MM.1S (cell line): ENCODE measurements around the gene NELL2.

ENCODE experiments used
- DNase-seq: peaks from one replicate; pipeline ENCODE4 v3.0.0-alpha.2; 2015
- H2AFZ ChIP-seq: fragments of 300-600 bp; sonication (generic); 2 replicates; pipeline ENCODE4 v1.6.0; 2016; ENCODE audit warnings: antibody characterized with exemption, low read length
- H3F3A ChIP-seq: fragments of 300-600 bp; sonication (generic); 2 replicates; pipeline ENCODE4 v1.6.1; 2016; ENCODE audit warnings: mild to moderate bottlenecking, antibody characterized with exemption, low read length, moderate library complexity, mixed read lengths; ENCODE audit not compliant: insufficient read depth
- H3K27ac ChIP-seq: fragments of 300-600 bp; sonication (generic); 2 replicates; pipeline ENCODE4 v1.5.1; 2016; ENCODE audit warnings: mild to moderate bottlenecking, low read length
- H3K27me3 ChIP-seq: fragments of 300-600 bp; sonication (generic); replicated peaks from 2 replicates; pipeline ENCODE4 v1.6.0; 2016; ENCODE audit warnings: low read length; ENCODE audit not compliant: insufficient read depth
- H3K36me3 ChIP-seq: fragments of 300-600 bp; sonication (generic); replicated peaks from 2 replicates; pipeline ENCODE4 v1.6.1; 2016; ENCODE audit warnings: mild to moderate bottlenecking, low read length, mixed read lengths; ENCODE audit not compliant: insufficient read depth
- H3K4me1 ChIP-seq: fragments of 300-600 bp; sonication (generic); 2 replicates; pipeline ENCODE4 v1.6.1; 2016; ENCODE audit warnings: low read length, mixed read lengths
- H3K4me2 ChIP-seq: fragments of 300-600 bp; sonication (generic); 2 replicates; pipeline ENCODE4 v1.6.0; 2016; ENCODE audit warnings: low read depth, low read length
- H3K4me3 ChIP-seq: fragments of 300-600 bp; sonication (generic); 2 replicates; pipeline ENCODE4 v1.5.1; 2016; ENCODE audit warnings: low read length, mixed read lengths
- H3K79me2 ChIP-seq: fragments of 300-600 bp; sonication (generic); 2 replicates; pipeline ENCODE4 v1.6.1; 2016; ENCODE audit warnings: mixed run types, low read length, mixed read lengths
- H3K9ac ChIP-seq: fragments of 300-600 bp; sonication (generic); 2 replicates; pipeline ENCODE4 v1.6.1; 2016; ENCODE audit warnings: low read length, mixed read lengths
- H3K9me2 ChIP-seq: fragments of 300-600 bp; sonication (generic); replicated peaks from 2 replicates; pipeline ENCODE4 v1.6.1; 2016; ENCODE audit warnings: mild to moderate bottlenecking, low read length, mixed read lengths; ENCODE audit not compliant: insufficient read depth
- H3K9me3 ChIP-seq: fragments of 300-600 bp; sonication (generic); replicated peaks from 2 replicates; pipeline ENCODE4 v1.6.1; 2016; ENCODE audit warnings: mild to moderate bottlenecking, low read length, mixed read lengths; ENCODE audit not compliant: insufficient read depth
- H4K20me1 ChIP-seq: fragments of 300-600 bp; sonication (generic); 2 replicates; pipeline ENCODE4 v1.6.1; 2016; ENCODE audit warnings: mild to moderate bottlenecking, low read length, moderate library complexity, mixed read lengths; ENCODE audit not compliant: insufficient read depth
- EZH2 ChIP-seq: fragments of 300-600 bp; sonication (generic); optimal IDR thresholded peaks from 2 replicates; pipeline ENCODE3; 2017; ENCODE audit warnings: low read depth, mild to moderate bottlenecking, antibody characterized with exemption, low read length, mixed read lengths
- EZH2phosphoT487 ChIP-seq: fragments of 300-600 bp; sonication (generic); IDR thresholded peaks from 2 replicates; pipeline ENCODE4 v1.6.1; 2018; ENCODE audit warnings: antibody characterized with exemption, low read length
- TF ChIP-seq, protein P1 (sequence below): fragments of 300-600 bp; sonication (generic); IDR thresholded peaks from 2 replicates; pipeline ENCODE4 v1.5.1; 2016; ENCODE audit warnings: antibody characterized with exemption, low read length, mixed read lengths

The NELL2 gene

DNA sequence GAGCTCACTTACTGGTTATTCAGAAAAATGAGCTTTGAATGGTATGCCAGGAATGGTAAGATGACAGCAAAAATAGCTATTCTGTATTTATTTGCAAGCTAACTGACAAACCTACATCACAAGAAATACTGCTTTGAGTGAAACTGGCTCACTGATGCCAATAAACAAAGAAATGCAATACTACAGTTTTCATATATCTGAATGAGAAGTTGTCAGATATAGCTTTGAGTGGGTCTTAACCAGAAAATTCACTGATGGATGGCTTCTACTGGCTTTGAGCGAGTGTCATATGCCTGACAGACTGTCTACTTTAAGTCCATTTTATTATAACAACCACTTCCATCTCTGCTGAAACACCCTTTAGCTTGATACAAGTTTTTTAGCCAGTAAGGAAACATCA, 330.1 kb downstream of the NELL2 start:
- H3K9me2 ChIP-seq, result no peaks in the 10 kb centered on the region
- H3K36me3 ChIP-seq, result no peaks in the 10 kb centered on the region
- TF ChIP-seq, protein P1, sequence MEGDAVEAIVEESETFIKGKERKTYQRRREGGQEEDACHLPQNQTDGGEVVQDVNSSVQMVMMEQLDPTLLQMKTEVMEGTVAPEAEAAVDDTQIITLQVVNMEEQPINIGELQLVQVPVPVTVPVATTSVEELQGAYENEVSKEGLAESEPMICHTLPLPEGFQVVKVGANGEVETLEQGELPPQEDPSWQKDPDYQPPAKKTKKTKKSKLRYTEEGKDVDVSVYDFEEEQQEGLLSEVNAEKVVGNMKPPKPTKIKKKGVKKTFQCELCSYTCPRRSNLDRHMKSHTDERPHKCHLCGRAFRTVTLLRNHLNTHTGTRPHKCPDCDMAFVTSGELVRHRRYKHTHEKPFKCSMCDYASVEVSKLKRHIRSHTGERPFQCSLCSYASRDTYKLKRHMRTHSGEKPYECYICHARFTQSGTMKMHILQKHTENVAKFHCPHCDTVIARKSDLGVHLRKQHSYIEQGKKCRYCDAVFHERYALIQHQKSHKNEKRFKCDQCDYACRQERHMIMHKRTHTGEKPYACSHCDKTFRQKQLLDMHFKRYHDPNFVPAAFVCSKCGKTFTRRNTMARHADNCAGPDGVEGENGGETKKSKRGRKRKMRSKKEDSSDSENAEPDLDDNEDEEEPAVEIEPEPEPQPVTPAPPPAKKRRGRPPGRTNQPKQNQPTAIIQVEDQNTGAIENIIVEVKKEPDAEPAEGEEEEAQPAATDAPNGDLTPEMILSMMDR, result no peak
- TF ChIP-seq EZH2phosphoT487, result no peak
- no peak for TF ChIP-seq EZH2
- H3K4me2 ChIP-seq, result no peak overlapping the region
- H3K79me2 ChIP-seq, result no peaks in the 10 kb centered on the region
- H3K9me3 ChIP-seq, result no peaks in the 10 kb centered on the region
- no peaks in the 10 kb centered on the region for H3K27me3 ChIP-seq
- H2AFZ ChIP-seq, result no peak overlapping the region
- H3K4me1 ChIP-seq, result no peaks in the 10 kb centered on the region
- H4K20me1 ChIP-seq, result no peaks in the 10 kb centered on the region
- no peaks in the 10 kb centered on the region for H3F3A ChIP-seq
- no peak overlapping the region for H3K4me3 ChIP-seq
- H3K9ac ChIP-seq, result no peak overlapping the region
- no peak overlapping the region for H3K27ac ChIP-seq
- no peak for DNase-seq

DNA sequence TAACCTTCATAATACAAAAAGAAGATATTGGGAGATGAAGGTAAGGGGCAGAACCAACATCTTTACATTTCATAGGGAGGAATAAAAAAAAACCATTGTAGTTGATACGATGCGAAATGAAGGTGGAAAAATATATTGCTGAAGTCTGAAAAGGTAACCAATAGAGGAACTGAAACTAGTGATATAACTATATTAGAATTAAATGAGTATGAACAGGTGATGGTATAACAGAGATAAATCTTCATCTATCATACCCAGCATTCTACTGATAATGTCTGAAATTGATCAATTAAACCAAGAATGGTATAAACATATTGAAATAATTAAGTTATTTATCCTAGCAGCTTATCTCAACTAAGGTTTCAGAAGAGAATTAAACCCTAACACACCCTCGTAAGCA, 332.1 kb downstream of the NELL2 start:
- TF ChIP-seq, protein P1, result no peak
- TF ChIP-seq EZH2 (no peak), EZH2phosphoT487 (no peak)
- H2AFZ ChIP-seq, result no peak overlapping the region
- H3K27ac ChIP-seq, result no peak overlapping the region
- no peak overlapping the region for H3K4me3 ChIP-seq
- H3F3A ChIP-seq, result no peaks in the 10 kb centered on the region
- no peaks in the 10 kb centered on the region for H3K79me2 ChIP-seq
- no peak for DNase-seq
- H3K9me2 ChIP-seq, result no peaks in the 10 kb centered on the region
- H3K4me1 ChIP-seq, result no peaks in the 10 kb centered on the region
- H3K36me3 ChIP-seq, result no peaks in the 10 kb centered on the region
- H3K9ac ChIP-seq, result no peak overlapping the region
- no peaks in the 10 kb centered on the region for H3K9me3 ChIP-seq
- no peaks in the 10 kb centered on the region for H3K27me3 ChIP-seq
- no peaks in the 10 kb centered on the region for H4K20me1 ChIP-seq
- no peak overlapping the region for H3K4me2 ChIP-seq

DNA sequence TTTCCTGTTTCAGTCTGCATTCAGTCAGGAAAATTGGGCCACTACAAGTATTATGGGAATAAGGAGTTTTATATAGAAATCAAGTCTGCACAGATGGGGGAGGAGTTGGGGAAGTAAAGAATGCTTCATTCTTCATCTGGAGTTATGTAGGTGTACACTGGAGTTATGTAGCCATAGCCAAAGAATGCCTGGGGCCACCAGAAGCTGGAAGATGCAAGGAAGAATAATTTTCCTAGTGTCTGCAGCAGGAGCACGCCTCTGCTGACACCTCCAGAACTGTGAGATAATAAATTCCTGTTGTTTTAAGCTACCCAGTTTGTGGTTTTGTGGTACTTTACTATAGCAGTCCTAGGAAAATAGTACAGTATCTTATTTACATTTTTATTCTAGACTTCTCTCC, 333.4 kb downstream of the NELL2 start:
- no peaks in the 10 kb centered on the region for H4K20me1 ChIP-seq
- H3F3A ChIP-seq, result no peaks in the 10 kb centered on the region
- H3K79me2 ChIP-seq, result no peaks in the 10 kb centered on the region
- H3K4me2 ChIP-seq, result no peak overlapping the region
- no peak overlapping the region for H2AFZ ChIP-seq
- DNase-seq, result no peak
- H3K9me2 ChIP-seq, result no peaks in the 10 kb centered on the region
- no peaks in the 10 kb centered on the region for H3K36me3 ChIP-seq
- TF ChIP-seq, protein P1, result no peak
- TF ChIP-seq EZH2phosphoT487 (no peak), EZH2 (no peak)
- no peak overlapping the region for H3K9ac ChIP-seq
- no peaks in the 10 kb centered on the region for H3K4me1 ChIP-seq
- no peak overlapping the region for H3K4me3 ChIP-seq
- no peak overlapping the region for H3K27ac ChIP-seq
- H3K9me3 ChIP-seq, result no peaks in the 10 kb centered on the region
- no peaks in the 10 kb centered on the region for H3K27me3 ChIP-seq
